Activated naive CD4-positive, alpha-beta T cell treated with anti-CD3 and anti-CD28 coated beads, Interleukin-2, amount 10 ng/mL, durations not matched to agents 7 days and 5 days (primary cell): ENCODE measurements around the gene RPRD2.

ENCODE experiments used
- CTCF ChIA-PET: fragments of 350-600 bp; sonication (Branson Sonifier 250); formaldehyde crosslinking; loops from one replicate; lab custom pipeline; 2021; ENCODE audit warnings: antibody characterized with exemption; lab: Charles Lee
- DNase-seq: peaks from one replicate; pipeline ENCODE4 v3.0.0-alpha.2; 2020
- H3K27ac Mint-ChIP-seq: one replicate; pipeline ENCODE4 v1.8.0; 2021; ENCODE audit warnings: mild to moderate bottlenecking, moderate library complexity, mixed read lengths
- H3K27me3 Mint-ChIP-seq: one replicate; pipeline ENCODE4 v1.8.0; 2021; ENCODE audit warnings: mild to moderate bottlenecking, mixed read lengths
- H3K36me3 Mint-ChIP-seq: one replicate; pipeline ENCODE4 v1.8.0; 2021; ENCODE audit warnings: mixed read lengths
- H3K4me1 Mint-ChIP-seq: one replicate; pipeline ENCODE4 v1.8.0; 2021; ENCODE audit warnings: mixed read lengths
- H3K4me3 Mint-ChIP-seq: one replicate; pipeline ENCODE4 v1.8.0; 2021; ENCODE audit warnings: mild to moderate bottlenecking, moderate library complexity, mixed read lengths
- H3K9me3 Mint-ChIP-seq: one replicate; pipeline ENCODE4 v1.8.0; 2021; ENCODE audit warnings: mixed read lengths

Gene RPRD2

GRCh38 chr1:150505431-150505830 lies 141.5 kb downstream of the RPRD2 start:
- no peak for DNase-seq
- Mint-ChIP-seq H3K36me3 (peaks cover 31% of the 10 kb centered on the region), H3K9me3 (no peaks in the 10 kb centered on the region), H3K27ac (no peak overlapping the region), H3K27me3 (no peaks in the 10 kb centered on the region), H3K4me1 (peaks cover 9% of the 10 kb centered on the region), H3K4me3 (no peak overlapping the region)
- CTCF ChIA-PET, result no interaction called here

- DNase-seq, result no peak
Measured at GRCh38 chr1:150507912-150508864, 144.2 kb downstream of the RPRD2 start, which contains the start of gene ECM1. Gene ECM1, plus strand, starts transcription at chr1:150508109. Its CDS starts 101 bp downstream, at chr1:150508210.

GRCh38 chr1:150508982-150509381 lies 145.0 kb downstream of the RPRD2 start:
- Mint-ChIP-seq H3K36me3 (peaks cover 23% of the 10 kb centered on the region), H3K27ac (no peak overlapping the region), H3K4me1 (peaks cover 13% of the 10 kb centered on the region), H3K27me3 (no peaks in the 10 kb centered on the region), H3K4me3 (no peak overlapping the region), H3K9me3 (no peaks in the 10 kb centered on the region)
- CTCF ChIA-PET, result interaction anchor here (1.0 kb wide), 1 partner anchor 20 kb away, joined by 3 read pairs; no protein-coding TSS in a partner anchor
- no peak for DNase-seq

More at GRCh38 chr1:150507912-150508864, 144.2 kb downstream of the RPRD2 start, which contains the start of gene ECM1:
- Mint-ChIP-seq H3K27me3 (no peaks in the 10 kb centered on the region), H3K4me1 (peaks cover 9% of the 10 kb centered on the region), H3K9me3 (no peaks in the 10 kb centered on the region), H3K27ac (no peak within 1 kb of the TSS), H3K4me3 (no peak within 1 kb of the TSS), H3K36me3 (peaks cover 25% of the 10 kb centered on the region)
- CTCF ChIA-PET, result no interaction called here

GRCh38 chr1:150511551-150511950 lies 147.6 kb downstream of the RPRD2 start:
- peaks cover 34% of the 10 kb centered on the region for H3K4me1 Mint-ChIP-seq
- H3K27ac Mint-ChIP-seq, result no peak overlapping the region
- H3K36me3 Mint-ChIP-seq, result peaks cover 9% of the 10 kb centered on the region
- H3K27me3 Mint-ChIP-seq, result peaks cover 4% of the 10 kb centered on the region
- DNase-seq, result no peak
- CTCF ChIA-PET, result no interaction called here
- H3K4me3 Mint-ChIP-seq, result no peak overlapping the region
- no peaks in the 10 kb centered on the region for H3K9me3 Mint-ChIP-seq

GRCh38 chr1:150511985-150512660 lies 148.2 kb downstream of the RPRD2 start:
- Mint-ChIP-seq H3K4me1 (peaks cover 38% of the 10 kb centered on the region), H3K27me3 (peaks cover 4% of the 10 kb centered on the region), H3K27ac (no peak overlapping the region), H3K36me3 (peaks cover 4% of the 10 kb centered on the region), H3K9me3 (no peaks in the 10 kb centered on the region), H3K4me3 (no peak overlapping the region)
- no peak for DNase-seq
- CTCF ChIA-PET, result no interaction called here

- no peak for DNase-seq
- Mint-ChIP-seq H3K27ac (no peak overlapping the region), H3K4me3 (no peak overlapping the region), H3K27me3 (peaks cover 4% of the 10 kb centered on the region), H3K36me3 (peaks cover under 1% of the 10 kb centered on the region), H3K9me3 (no peaks in the 10 kb centered on the region), H3K4me1 (peaks cover 38% of the 10 kb centered on the region)
- CTCF ChIA-PET, result no interaction called here
Measured at GRCh38 chr1:150512846-150513245, 148.9 kb downstream of the RPRD2 start.

- H3K4me3 Mint-ChIP-seq, result no peak overlapping the region
- peaks cover 4% of the 10 kb centered on the region for H3K27me3 Mint-ChIP-seq
- CTCF ChIA-PET, result interaction anchor here (0.6 to 1.0 kb wide), 4 partner anchors 43 to 483 kb away, joined by 3 to 6 read pairs (median 3); no protein-coding TSS in a partner anchor
- peaks cover 33% of the 10 kb centered on the region for H3K4me1 Mint-ChIP-seq
- H3K27ac Mint-ChIP-seq, result no peak overlapping the region
- no peaks in the 10 kb centered on the region for H3K9me3 Mint-ChIP-seq
- no peak for DNase-seq
- H3K36me3 Mint-ChIP-seq, result no peaks in the 10 kb centered on the region
Measured at GRCh38 chr1:150513351-150513791, 149.4 kb downstream of the RPRD2 start.

- peaks cover 4% of the 10 kb centered on the region for H3K27me3 Mint-ChIP-seq
- H3K4me1 Mint-ChIP-seq, result peaks cover 33% of the 10 kb centered on the region
- H3K36me3 Mint-ChIP-seq, result no peaks in the 10 kb centered on the region
- H3K4me3 Mint-ChIP-seq, result peak overlapping the region; percentile 85
- no peak for DNase-seq
- CTCF ChIA-PET, result interaction anchor here (0.8 to 3.6 kb wide), 4 partner anchors 18 to 482 kb away, joined by 3 to 24 read pairs (median 4); no protein-coding TSS in a partner anchor
- H3K27ac Mint-ChIP-seq, result no peak overlapping the region
- no peaks in the 10 kb centered on the region for H3K9me3 Mint-ChIP-seq
Measured at GRCh38 chr1:150514260-150514659, 150.3 kb downstream of the RPRD2 start.

- H3K36me3 Mint-ChIP-seq, result no peaks in the 10 kb centered on the region
- H3K27me3 Mint-ChIP-seq, result peaks cover 4% of the 10 kb centered on the region
- CTCF ChIA-PET, result interaction anchor here (0.6 to 3.6 kb wide), 3 partner anchors 17 to 259 kb away, joined by 3 to 24 read pairs (median 18); partner anchors contain the start of gene CA14
- H3K27ac Mint-ChIP-seq, result peak overlapping the region; percentile 83
- no peak for DNase-seq
- H3K9me3 Mint-ChIP-seq, result no peaks in the 10 kb centered on the region
- peaks cover 33% of the 10 kb centered on the region for H3K4me1 Mint-ChIP-seq
- H3K4me3 Mint-ChIP-seq, result peak overlapping the region; percentile 85
Measured at GRCh38 chr1:150514913-150515327, 151.0 kb downstream of the RPRD2 start.

GRCh38 chr1:150515328-150516049 lies 151.5 kb downstream of the RPRD2 start, which contains the start of gene FALEC:
Gene FALEC, plus strand, starts transcription at chr1:150515752.
- CTCF ChIA-PET, result interaction anchor here (0.6 to 3.6 kb wide), 7 partner anchors 14 to 480 kb away, joined by 3 to 24 read pairs (median 3); partner anchors contain the start of gene CA14
- no peaks in the 10 kb centered on the region for H3K9me3 Mint-ChIP-seq
- H3K27ac Mint-ChIP-seq, result peak within 1 kb of the TSS; percentile 83
- H3K4me3 Mint-ChIP-seq, result peak within 1 kb of the TSS; percentile 85
- H3K27me3 Mint-ChIP-seq, result peaks cover 4% of the 10 kb centered on the region
- H3K4me1 Mint-ChIP-seq, result peaks cover 33% of the 10 kb centered on the region
- peak; percentile 94 for DNase-seq
- H3K36me3 Mint-ChIP-seq, result no peaks in the 10 kb centered on the region

GRCh38 chr1:150516050-150516591 lies 152.2 kb downstream of the RPRD2 start:
- CTCF ChIA-PET, result interaction anchor here (0.6 to 3.6 kb wide), 9 partner anchors 12 to 479 kb away, joined by 3 to 24 read pairs (median 4); partner anchors contain the start of gene CA14
- peak; percentile 30 for DNase-seq
- Mint-ChIP-seq H3K4me3 (peak overlapping the region; percentile 85), H3K9me3 (no peaks in the 10 kb centered on the region), H3K27ac (peak overlapping the region; percentile 61), H3K36me3 (no peaks in the 10 kb centered on the region), H3K4me1 (peaks cover 33% of the 10 kb centered on the region), H3K27me3 (peaks cover 4% of the 10 kb centered on the region)

- H3K4me1 Mint-ChIP-seq, result peaks cover 37% of the 10 kb centered on the region
- peaks cover 4% of the 10 kb centered on the region for H3K27me3 Mint-ChIP-seq
- no peaks in the 10 kb centered on the region for H3K9me3 Mint-ChIP-seq
- H3K36me3 Mint-ChIP-seq, result no peaks in the 10 kb centered on the region
- CTCF ChIA-PET, result interaction anchor here (0.6 to 3.6 kb wide), 8 partner anchors 12 to 479 kb away, joined by 3 to 24 read pairs (median 4); partner anchors contain the start of gene CA14
- peak overlapping the region; percentile 85 for H3K4me3 Mint-ChIP-seq
- DNase-seq, result no peak
- H3K27ac Mint-ChIP-seq, result peak overlapping the region; percentile 61
Measured at GRCh38 chr1:150516616-150517015, 152.7 kb downstream of the RPRD2 start.
